ENCODE data around the gene ARHGEF17.

ARHGEF17 gene

GRCh38 chr11:73320763-73321603 is 12.9 kb downstream of the ARHGEF17 start:
- DNase-seq (ENCODE audit: insufficient read length, low spot score) (no peak), FAIRE-seq (no peak)
- TF ChIP-seq POLR2A (IDR thresholded peaks at IDR 0.05; ENCODE audit: low read depth, low read length), result no peak

GRCh38 chr11:73321604-73322381 is 13.7 kb downstream of the ARHGEF17 start:
- no peak for DNase-seq (ENCODE audit: insufficient read length, low spot score)
- FAIRE-seq, result no peak
- TF ChIP-seq POLR2A (IDR thresholded peaks at IDR 0.05; ENCODE audit: low read depth, low read length), result no peak

GRCh38 chr11:73322382-73323306 is 14.6 kb downstream of the ARHGEF17 start:
- DNase-seq (ENCODE audit: insufficient read length, low spot score) (no peak), FAIRE-seq (no peak)

GRCh38 chr11:73323464-73323863 is 15.4 kb downstream of the ARHGEF17 start:
- DNase-seq (ENCODE audit: insufficient read length, low spot score) (no peak), FAIRE-seq (no peak)
- peak; percentile 31; the same call in 1 of the 2 replicates for TF ChIP-seq POLR2A (IDR thresholded peaks at IDR 0.05; ENCODE audit: low read depth, low read length)

More at GRCh38 chr11:73322382-73323306, 14.6 kb downstream of the ARHGEF17 start:
- no peak for TF ChIP-seq POLR2A (IDR thresholded peaks at IDR 0.05; ENCODE audit: low read depth, low read length)

GRCh38 chr11:73324116-73324515 is 16.0 kb downstream of the ARHGEF17 start:
- DNase-seq (ENCODE audit: insufficient read length, low spot score) (no peak), FAIRE-seq (no peak)
- no peak for TF ChIP-seq POLR2A (IDR thresholded peaks at IDR 0.05; ENCODE audit: low read depth, low read length)

- DNase-seq (ENCODE audit: insufficient read length, low spot score) (no peak), FAIRE-seq (no peak)
- TF ChIP-seq POLR2A (IDR thresholded peaks at IDR 0.05; ENCODE audit: low read depth, low read length), result no peak
These were observed 16.6 kb downstream of the ARHGEF17 start for GRCh38 chr11:73324665-73325035.

- TF ChIP-seq POLR2A (IDR thresholded peaks at IDR 0.05; ENCODE audit: low read depth, low read length), result no peak
- DNase-seq (ENCODE audit: insufficient read length, low spot score) (no peak), FAIRE-seq (no peak)
These were observed 17.2 kb downstream of the ARHGEF17 start for GRCh38 chr11:73325036-73325981.

- no peak for FAIRE-seq
- TF ChIP-seq POLR2A (IDR thresholded peaks at IDR 0.05; ENCODE audit: low read depth, low read length), result no peak
These were observed 19.1 kb downstream of the ARHGEF17 start for GRCh38 chr11:73326929-73327811.

GRCh38 chr11:73327812-73328364 is 19.8 kb downstream of the ARHGEF17 start:
- DNase-seq (ENCODE audit: insufficient read length, low spot score), result no peak
- TF ChIP-seq POLR2A (IDR thresholded peaks at IDR 0.05; ENCODE audit: low read depth, low read length), result no peak
- FAIRE-seq, result no peak

More at GRCh38 chr11:73326929-73327811, 19.1 kb downstream of the ARHGEF17 start:
- DNase-seq (ENCODE audit: insufficient read length, low spot score), result no peak

GRCh38 chr11:73330569-73331093 is 22.6 kb downstream of the ARHGEF17 start:
- DNase-seq (ENCODE audit: insufficient read length, low spot score), result no peak
- TF ChIP-seq POLR2A (IDR thresholded peaks at IDR 0.05; ENCODE audit: low read depth, low read length), result no peak
- no peak for FAIRE-seq
